HCT116 (cell line): ENCODE results near the gene EFR3B. TPM values are rescaled to one million over a fixed set of nuclear protein-coding genes. Genes with fewer than 3 reads are reported as not detected.

Source experiments
- ATAC-seq: fragments of 200-7000 bp; cut with Tn5 transposase; 2 replicates; pipeline ENCODE4 v1.9.1; 2020; ENCODE audit warnings: mild to moderate bottlenecking, moderate library complexity
- BruUV-seq: library from RNA; stranded (reverse); fragments of 400-500 nt; replicated peaks from 2 replicates; lab custom pipeline; 2021; lab: Mats Ljungman, UMichigan
- CTCF ChIA-PET: fragments of 300-600 bp; sonication (Branson Sonifier 250); formaldehyde crosslinking; loops from one replicate; lab custom pipeline; 2021; ENCODE audit warnings: antibody characterized with exemption; lab: Charles Lee
- POLR2A ChIA-PET: fragments of 300-600, 350-600 bp; sonication (Branson Sonifier 250); formaldehyde crosslinking; loops from one replicate; lab custom pipeline; 2021; ENCODE audit warnings: antibody characterized with exemption; lab: Charles Lee
- RAD21 ChIA-PET, 2 experiments: fragments of 300-600 bp; sonication (Branson Sonifier 250); formaldehyde crosslinking; loops; one replicate each; lab custom pipeline; 2023; ENCODE audit warnings: low total read pairs in 2 of 2; ENCODE audit not compliant: uncharacterized antibody in 2 of 2, unreplicated experiment in 2 of 2, low non-redundant PET in 1 of 2; lab: Charles Lee
- DNase-seq: peaks from one replicate; pipeline ENCODE4 v3.0.0-alpha.2; 2010; ENCODE audit warnings: low read depth, low spot score
- H2AFZ ChIP-seq: fragments of 200-600 bp; shearing (Covaris generic), sonication (generic); 2 replicates; pipeline ENCODE4 v1.6.1; 2017; ENCODE audit warnings: low read depth, mixed run types, mixed read lengths, antibody characterized with exemption, low read length; ENCODE audit not compliant: poor library complexity, severe bottlenecking
- H3K27ac ChIP-seq: 2 replicates; pipeline ENCODE4 v1.5.1; 2012; ENCODE audit warnings: low read depth, low read length
- H3K27me3 ChIP-seq: fragments of 200-600 bp; sonication (generic); 2 replicates; pipeline ENCODE4 v1.6.1; 2016; ENCODE audit warnings: mixed run types, low read length, mixed read lengths; ENCODE audit not compliant: insufficient read depth
- H3K36me3 ChIP-seq, 2 experiments: fragments of 200-500 bp in 1 of 2; fragments of 200-600 bp in 1 of 2; sonication (Bioruptor generic) in 1 of 2; sonication (generic) in 1 of 2; 2 replicates each; pipeline versions ENCODE4 v1.5.1 to v1.6.1; 2014 to 2016; ENCODE audit warnings: low read length in 2 of 2, inconsistent platforms in 1 of 2, mixed read lengths in 1 of 2, mixed run types in 1 of 2; ENCODE audit not compliant: insufficient read depth in 2 of 2, control insufficient read depth in 1 of 2
- H3K4me1 ChIP-seq, 2 experiments: fragments of 200-600 bp in 1 of 2; sonication (generic) in 1 of 2; 2 replicates each; pipeline versions ENCODE4 v1.5.1 to v1.6.1; 2012 to 2017; ENCODE audit warnings: low read length in 2 of 2, inconsistent platforms in 1 of 2, mild to moderate bottlenecking in 1 of 2, mixed read lengths in 1 of 2, mixed run types in 1 of 2, moderate library complexity in 1 of 2; ENCODE audit not compliant: insufficient read depth in 2 of 2, control insufficient read depth in 1 of 2
- H3K4me2 ChIP-seq: fragments of 200-600 bp; sonication (generic); 2 replicates; pipeline ENCODE4 v1.6.1; 2017; ENCODE audit warnings: mixed run types, low read length, mixed read lengths
- H3K4me3 ChIP-seq, 2 experiments: fragments of 200-600 bp in 1 of 2; sonication (generic) in 1 of 2; replicated peaks in 1 of 2; 2 replicates each; pipeline ENCODE4 v1.5.1; 2011 to 2016; ENCODE audit warnings: low read length in 2 of 2, control low read depth in 1 of 2, low read depth in 1 of 2, mild to moderate bottlenecking in 1 of 2, mixed read lengths in 1 of 2, mixed run types in 1 of 2
- H3K79me2 ChIP-seq: fragments of 200-600 bp; sonication (generic); 2 replicates; pipeline ENCODE4 v1.6.1; 2017; ENCODE audit warnings: mild to moderate bottlenecking, mixed run types, low read length, moderate library complexity, mixed read lengths; ENCODE audit not compliant: insufficient read depth
- H3K9ac ChIP-seq: fragments of 200-600 bp; sonication (generic); 2 replicates; pipeline ENCODE4 v1.6.1; 2016; ENCODE audit warnings: low read length, mixed read lengths
- H3K9me2 ChIP-seq: fragments of 200-600 bp; sonication (generic), shearing (Covaris generic); 2 replicates; pipeline ENCODE4 v1.6.1; 2017; ENCODE audit warnings: mixed run types, mild to moderate bottlenecking, moderate library complexity; ENCODE audit not compliant: insufficient read depth
- H3K9me3 ChIP-seq, 2 experiments: fragments of 200-500 bp in 1 of 2; fragments of 200-600 bp in 1 of 2; sonication (Bioruptor generic) in 1 of 2; sonication (generic) in 1 of 2; 2 replicates each; pipeline ENCODE4 v1.6.1; 2014 to 2017; ENCODE audit warnings: low read length in 2 of 2, mixed read lengths in 2 of 2, inconsistent platforms in 1 of 2, low read depth in 1 of 2, mild to moderate bottlenecking in 1 of 2, mixed run types in 1 of 2, moderate library complexity in 1 of 2; ENCODE audit not compliant: control insufficient read depth in 1 of 2, insufficient read depth in 1 of 2
- H4K20me1 ChIP-seq: fragments of 200-600 bp; sonication (generic), shearing (Covaris generic); 2 replicates; pipeline ENCODE4 v1.6.1; 2017; ENCODE audit warnings: mixed run types, mild to moderate bottlenecking, moderate library complexity; ENCODE audit not compliant: insufficient read depth
- CBX3 ChIP-seq: IDR thresholded peaks from 2 replicates; pipeline ENCODE4 v1.6.1; 2012; ENCODE audit warnings: low read depth
- EGR1 ChIP-seq: IDR thresholded peaks from 2 replicates; pipeline ENCODE4 v1.6.1; 2012; ENCODE audit warnings: low read depth
- EZH2 ChIP-seq: fragments of 200-600 bp; sonication (generic); IDR thresholded peaks from 2 replicates; pipeline ENCODE4 v1.6.1; 2017; ENCODE audit warnings: antibody characterized with exemption, mixed run types
- EZH2phosphoT487 ChIP-seq: fragments of 200-600 bp; IDR thresholded peaks from 2 replicates; pipeline ENCODE4 v1.6.1; 2018; ENCODE audit warnings: antibody characterized with exemption, borderline replicate concordance
- FOSL1 ChIP-seq: IDR thresholded peaks from 2 replicates; pipeline ENCODE4 v1.6.1; 2012; ENCODE audit warnings: low read depth
- JUND ChIP-seq: IDR thresholded peaks from 2 replicates; pipeline ENCODE4 v1.6.1; 2012
- POLR2A ChIP-seq: IDR thresholded peaks from 2 replicates; pipeline ENCODE4 v1.7.0; 2011; ENCODE audit warnings: borderline replicate concordance; ENCODE audit not compliant: insufficient read depth, insufficient read length; ENCODE audit errors: extremely low read depth
- SIN3A ChIP-seq: IDR thresholded peaks from 2 replicates; pipeline ENCODE4 v1.6.1; 2012; ENCODE audit warnings: low read depth
- SP1 ChIP-seq: IDR thresholded peaks from 2 replicates; pipeline ENCODE4 v1.6.1; 2012; ENCODE audit warnings: low read depth
- SRF ChIP-seq: IDR thresholded peaks from 2 replicates; pipeline ENCODE4 v1.6.1; 2012; ENCODE audit warnings: low read depth
- TCF7L2 ChIP-seq: IDR thresholded peaks from 2 replicates; pipeline ENCODE4 v1.7.0; 2011; ENCODE audit warnings: borderline replicate concordance, inconsistent platforms; ENCODE audit not compliant: insufficient read depth, insufficient read length; ENCODE audit errors: extremely low read depth
- YY1 ChIP-seq: IDR thresholded peaks from 2 replicates; pipeline ENCODE4 v1.6.1; 2011; ENCODE audit warnings: low read length, low read depth, moderate library complexity, mild to moderate bottlenecking; ENCODE audit not compliant: insufficient replicate concordance; ENCODE audit errors: extremely low read depth
- ZBTB33 ChIP-seq: IDR thresholded peaks from 2 replicates; pipeline ENCODE4 v1.6.1; 2011; ENCODE audit warnings: mild to moderate bottlenecking, low read length, moderate library complexity; ENCODE audit not compliant: insufficient replicate concordance; ENCODE audit errors: extremely low read depth
- ZFX ChIP-seq: fragments of 450-650 bp; IDR thresholded peaks from 2 replicates; pipeline ENCODE4 v1.6.1; 2017
- ZNF274 ChIP-seq: fragments of 200-500 bp; sonication (Bioruptor generic); IDR thresholded peaks from 2 replicates; pipeline ENCODE4 v1.6.1; 2014; ENCODE audit warnings: mild to moderate bottlenecking, low read depth, low read length, inconsistent platforms
- intact Hi-C: fragments of 100-400 bp; cut with micrococcal nuclease; formaldehyde crosslinking; loops from 2 replicates; pipeline ENCODE4 v1.10.0; 2022
- total RNA-seq: library from RNA; stranded (reverse); gene quantifications from one replicate; pipeline ENCODE4 v1.2.1, GENCODE V29; 2021; ENCODE audit not compliant: unreplicated experiment
- TF ChIP-seq, protein P1 (sequence below): IDR thresholded peaks from 2 replicates; pipeline ENCODE4 v1.6.1; 2012

Gene EFR3B
- total RNA-seq, 1 experiment from 2014 or later: 0.96 TPM

DNA sequence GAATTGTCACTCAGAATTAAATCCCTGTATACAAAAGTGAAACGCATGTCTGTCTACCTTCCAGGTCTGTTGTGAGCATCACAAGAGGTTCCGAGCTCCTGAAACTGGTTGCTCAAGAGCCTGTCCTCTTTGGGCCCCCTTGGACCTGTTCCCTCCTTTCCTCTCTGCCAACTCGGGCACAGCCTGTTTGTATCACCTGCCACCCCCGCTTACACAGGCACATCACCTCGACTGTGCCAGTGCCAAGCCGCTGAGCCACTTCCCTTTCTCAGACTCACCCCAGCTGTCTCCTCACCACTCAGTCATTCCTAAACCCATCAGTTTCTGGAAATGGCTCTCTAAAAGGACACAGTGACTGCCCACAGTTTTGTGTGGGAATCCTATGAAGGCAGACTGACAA, 3.1 kb downstream of the EFR3B start:
- ChIA-PET RAD21 (no interaction called here), POLR2A (no interaction called here), CTCF (no interaction called here)
- Histone ChIP-seq H2AFZ (no peak overlapping the region), H3K27ac (no peak overlapping the region), H3K4me2 (no peak overlapping the region), H3K27me3 (peaks cover 29% of the 10 kb centered on the region; the same call in 1 of the 2 replicates), H3K4me1 (peaks cover 21 to 26% of the 10 kb centered on the region in 2 experiments), H4K20me1 (no peaks in the 10 kb centered on the region), H3K4me3 (no peak overlapping the region), H3K9me3 (no peaks in the 10 kb centered on the region), H3K36me3 (no peaks in the 10 kb centered on the region), H3K9ac (no peak overlapping the region), H3K9me2 (no peaks in the 10 kb centered on the region), H3K79me2 (no peaks in the 10 kb centered on the region)
- no peak for DNase-seq
- intact Hi-C loops: loop anchor here (5.0 kb wide), 1 partner anchor 62 kb away; no protein-coding TSS in a partner anchor
- TF ChIP-seq POLR2A (no peak), EGR1 (no peak), ZBTB33 (no peak), EZH2 (no peak), SIN3A (no peak), ZNF274 (no peak), SP1 (no peak), EZH2phosphoT487 (no peak), TCF7L2 (no peak), FOSL1 (no peak), CBX3 (no peak), SRF (no peak), YY1 (no peak), ZFX (no peak), JUND (no peak)
- TF ChIP-seq, protein P1, sequence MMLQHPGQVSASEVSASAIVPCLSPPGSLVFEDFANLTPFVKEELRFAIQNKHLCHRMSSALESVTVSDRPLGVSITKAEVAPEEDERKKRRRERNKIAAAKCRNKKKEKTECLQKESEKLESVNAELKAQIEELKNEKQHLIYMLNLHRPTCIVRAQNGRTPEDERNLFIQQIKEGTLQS: no peak
- no TSS peak for BruUV-seq
- no peak for ATAC-seq
